K562 (cell line): ENCODE measurements around the gene SSTR5. TPM values are rescaled to one million over a fixed set of nuclear protein-coding genes. Genes with fewer than 3 reads are reported as not detected.

Experiments
- ATAC-seq: fragments of 200-7000 bp; cut with Tn5 transposase; 3 replicates; pipeline ENCODE4 v1.9.1; 2020; ENCODE audit warnings: moderate library complexity
- BruUV-seq: library from RNA; stranded (reverse); fragments of 400-500 nt; replicated peaks from 2 replicates; lab custom pipeline; 2021; lab: Mats Ljungman, UMichigan
- CTCF ChIA-PET: fragments of 300-600 bp; formaldehyde crosslinking; extraction: SDS; loops from one replicate; lab custom pipeline; 2021; ENCODE audit warnings: low intra/inter-chr PET ratio; lab: Yijun Ruan, JAX
- POLR2A ChIA-PET: fragments of 300-600, 350-650 bp; sonication (Branson Sonifier 250); formaldehyde crosslinking; extraction: SDS; loops from one replicate; lab custom pipeline; 2021; ENCODE audit warnings: antibody characterized with exemption, inconsistent platforms; lab: Yijun Ruan, JAX
- DNase-seq, 4 experiments: peaks; one replicate each; pipeline versions ENCODE4 v3.0.0 to v3.0.0-alpha.2; 2011 to 2018; ENCODE audit warnings: low spot score in 3 of 4, mixed read lengths in 3 of 4; ENCODE audit errors: extremely low read depth in 1 of 4
- FAIRE-seq: peaks from 2 replicates; lab custom pipeline; 2011; peaks lifted over from hg19 to GRCh38; lab: Jason Lieb, UNC
- H2AFZ ChIP-seq: 2 replicates; pipeline ENCODE4 v1.6.0; 2011; ENCODE audit warnings: low read depth, low read length, control low read depth, inconsistent platforms
- H3K27ac ChIP-seq: fragments of 200-600 bp; 3 replicates; pipeline ENCODE4 v1.8.0; 2011; ENCODE audit warnings: low read depth, mild to moderate bottlenecking, control low read depth, inconsistent platforms, low read length, moderate library complexity, mixed read lengths; ENCODE audit errors: extremely low read depth
- H3K27me3 ChIP-seq, 2 experiments: fragments of 300-600 bp in 1 of 2; 2 replicates in 1 of 2; 3 replicates in 1 of 2; pipeline versions ENCODE4 v1.6.0 to v1.8.0; 2011; ENCODE audit warnings: inconsistent platforms in 2 of 2, low read length in 2 of 2, mild to moderate bottlenecking in 1 of 2, mixed read lengths in 1 of 2, moderate library complexity in 1 of 2; ENCODE audit not compliant: control insufficient read depth in 2 of 2, insufficient read depth in 2 of 2
- H3K36me3 ChIP-seq: fragments of 300-600 bp; 3 replicates; pipeline ENCODE4 v1.8.0; 2011; ENCODE audit warnings: mild to moderate bottlenecking, low read length, inconsistent platforms; ENCODE audit not compliant: control insufficient read depth, insufficient read depth
- H3K4me1 ChIP-seq, 2 experiments: fragments of 200-600 bp in 1 of 2; replicated peaks in 1 of 2; 2 replicates in 1 of 2; 3 replicates in 1 of 2; pipeline versions ENCODE4 v1.5.1 to v1.8.0; 2011; ENCODE audit warnings: inconsistent platforms in 2 of 2, low read length in 2 of 2, mild to moderate bottlenecking in 1 of 2, mixed read lengths in 1 of 2, moderate library complexity in 1 of 2; ENCODE audit not compliant: control insufficient read depth in 2 of 2, insufficient read depth in 2 of 2
- H3K4me2 ChIP-seq: 2 replicates; pipeline ENCODE4 v1.6.1; 2011; ENCODE audit warnings: low read length, control low read depth, inconsistent platforms, mixed read lengths; ENCODE audit not compliant: insufficient read depth
- H3K4me3 ChIP-seq: fragments of 200-600 bp; sonication (generic), shearing (Covaris generic); 2 replicates; pipeline ENCODE4 v1.5.1; 2016; ENCODE audit warnings: control low read depth, inconsistent platforms
- H3K79me2 ChIP-seq: fragments of 200-600 bp; 3 replicates; pipeline ENCODE4 v1.8.0; 2011; ENCODE audit warnings: low read length, inconsistent platforms; ENCODE audit not compliant: control insufficient read depth, insufficient read depth
- H3K9ac ChIP-seq, 2 experiments: 2 replicates each; pipeline versions ENCODE4 v1.6.0 to v1.6.1; 2011; ENCODE audit warnings: low read depth in 2 of 2, low read length in 2 of 2, control low read depth in 1 of 2, inconsistent platforms in 1 of 2, mild to moderate bottlenecking in 1 of 2, mixed read lengths in 1 of 2; ENCODE audit not compliant: insufficient read depth in 1 of 2
- H3K9me1 ChIP-seq: one replicate; pipeline ENCODE4 v1.6.0; 2011; ENCODE audit warnings: inconsistent platforms, mild to moderate bottlenecking, low read length, moderate library complexity; ENCODE audit not compliant: control insufficient read depth, insufficient read depth
- H3K9me3 ChIP-seq: replicated peaks from 2 replicates; pipeline ENCODE4 v1.5.1; 2011; ENCODE audit warnings: low read depth, low read length, inconsistent platforms; ENCODE audit not compliant: control insufficient read depth, insufficient read depth
- H4K20me1 ChIP-seq: replicated peaks from 2 replicates; pipeline ENCODE4 v1.6.1; 2011; ENCODE audit warnings: low read length, inconsistent platforms, mixed read lengths; ENCODE audit not compliant: control insufficient read depth, insufficient read depth
- DIDO1 ChIP-seq: fragments of 450-650 bp; IDR thresholded peaks from 2 replicates; pipeline ENCODE4 v1.6.1; 2016; ENCODE audit warnings: low read depth, missing biosample characterization, missing genetic modification characterization
- GABPA ChIP-seq: fragments of 200-800 bp; sonication (Bioruptor generic); conservative IDR thresholded peaks from 2 replicates; pipeline ENCODE4 v1.6.1; 2016; ENCODE audit warnings: low read depth, missing genetic modification characterization, missing compliant biosample characterization
- GABPB2 ChIP-seq: fragments of 250-450 bp; sonication (Bioruptor Pico); conservative IDR thresholded peaks from 2 replicates; pipeline ENCODE4 v1.5.1; 2021; ENCODE audit warnings: mild to moderate bottlenecking
- HIVEP1 ChIP-seq: fragments of 250-450 bp; sonication (Bioruptor Pico); IDR thresholded peaks from 2 replicates; pipeline ENCODE4 v1.4.0; 2020; ENCODE audit warnings: mild to moderate bottlenecking
- HLTF ChIP-seq: fragments of 450-650 bp; IDR thresholded peaks from 2 replicates; pipeline ENCODE4 v1.6.1; 2016
- KDM5B ChIP-seq: fragments of 200-600 bp; sonication (generic); IDR thresholded peaks from 2 replicates; pipeline ENCODE4 v1.6.1; 2012; ENCODE audit warnings: low read depth, mild to moderate bottlenecking, moderate library complexity, low read length, control low read depth, inconsistent platforms; ENCODE audit not compliant: insufficient replicate concordance
- NCOA1 ChIP-seq: fragments of 450-650 bp; IDR thresholded peaks from 2 replicates; pipeline ENCODE4 v1.6.1; 2016; ENCODE audit warnings: low read depth
- NRF1 ChIP-seq, 2 experiments: fragments of 450-650 bp; IDR thresholded peaks in 1 of 2; conservative IDR thresholded peaks in 1 of 2; 2 replicates each; pipeline ENCODE4 v1.6.1; 2014; ENCODE audit warnings: mild to moderate bottlenecking in 2 of 2
- PTTG1 ChIP-seq: fragments of 450-650 bp; IDR thresholded peaks from 2 replicates; pipeline ENCODE4 v1.6.1; 2016; ENCODE audit warnings: low read depth, mild to moderate bottlenecking, missing genetic modification characterization, missing compliant biosample characterization
- SRF ChIP-seq, 2 experiments: fragments of 250-450, 450-650 bp in 1 of 2; sonication (Bioruptor Pico) in 1 of 2; sonication (generic) in 1 of 2; formaldehyde crosslinking; IDR thresholded peaks; 2 replicates each; pipeline versions ENCODE4 v1.5.0 to v1.5.1; 2020 to 2022; ENCODE audit warnings: mild to moderate bottlenecking in 1 of 2, missing genetic modification reagents in 1 of 2
- TOE1 ChIP-seq, 2 experiments: fragments of 450-650 bp in 1 of 2; sonication (generic) in 1 of 2; formaldehyde crosslinking in 1 of 2; IDR thresholded peaks; 2 replicates each; pipeline versions ENCODE4 v1.7.1 to v1.8.0; 2016 to 2022; ENCODE audit warnings: borderline replicate concordance in 2 of 2, mild to moderate bottlenecking in 2 of 2, antibody characterized with exemption in 1 of 2, inconsistent platforms in 1 of 2, low read depth in 1 of 2, missing genetic modification reagents in 1 of 2, moderate library complexity in 1 of 2
- U2AF1 ChIP-seq: fragments of 200-400 bp; formaldehyde crosslinking; optimal IDR thresholded peaks from 2 replicates; pipeline ENCODE3; 2017; ENCODE audit warnings: mild to moderate bottlenecking, low read depth, low read length, moderate library complexity
- ZBTB2 ChIP-seq: fragments of 450-650 bp; IDR thresholded peaks from 2 replicates; pipeline ENCODE4 v1.6.1; 2016; ENCODE audit warnings: antibody characterized with exemption
- ZBTB7A ChIP-seq: IDR thresholded peaks from 2 replicates; pipeline ENCODE4 v1.6.1; 2011; ENCODE audit warnings: low read depth, mild to moderate bottlenecking, low read length, moderate library complexity, borderline replicate concordance; ENCODE audit not compliant: control insufficient read depth
- ZNF146 ChIP-seq: IDR thresholded peaks from one replicate; pipeline ENCODE4 v1.6.1; 2018; ENCODE audit warnings: missing compliant biosample characterization; ENCODE audit not compliant: unreplicated experiment
- ZNF263 ChIP-seq: sonication (generic); formaldehyde crosslinking; IDR thresholded peaks from 2 replicates; pipeline ENCODE4 v1.8.0; 2022; ENCODE audit warnings: mild to moderate bottlenecking, missing genetic modification reagents, borderline replicate concordance
- ZNF354B ChIP-seq: fragments of 250-450 bp; sonication (Bioruptor Pico); IDR thresholded peaks from 2 replicates; pipeline ENCODE4 v1.4.0; 2020
- ZNF695 ChIP-seq: fragments of 450-650 bp; formaldehyde crosslinking; IDR thresholded peaks from 2 replicates; pipeline ENCODE4 v1.4.0; 2020; ENCODE audit warnings: mild to moderate bottlenecking, moderate library complexity
- ZNF707 ChIP-seq: fragments of 250-450 bp; sonication (Bioruptor Pico); conservative IDR thresholded peaks from 2 replicates; pipeline ENCODE4 v1.8.0; 2022; ENCODE audit warnings: inconsistent platforms, mild to moderate bottlenecking, moderate library complexity
- WGBS: fragments of 100-300 bp; shearing (Covaris generic); methylation state at CpG from one replicate; pipeline ENCODE4 v1.1.6; 2016; ENCODE audit warnings: low coverage, mixed read lengths; ENCODE audit not compliant: insufficient coverage; ENCODE audit errors: missing lambda C conversion rate; 5-methylcytosine and 5-hydroxymethylcytosine counted together
- in situ Hi-C: fragments of 300-500 bp; cut with MboI; formaldehyde crosslinking; loops from 4 replicates; pipeline ENCODE4 v1.15.0; 2018; ENCODE audit warnings: inconsistent platforms, mixed read lengths
- intact Hi-C: fragments of 100-400 bp; cut with micrococcal nuclease; formaldehyde crosslinking; loops from 2 replicates; pipeline ENCODE4 v1.14.2; 2022
- polyA plus RNA-seq, 8 experiments: library from polyadenylated mRNA; depleted of rRNA in 4 of 8; stranded (reverse) in 5 of 8; unstranded in 3 of 8; fragments of >200 nt; fragmentation: Nextera tagmentation in 2 of 8; fragmentation: Illumina TruSeq in 1 of 8; extraction: Ambion mirVana in 2 of 8; extraction: Trizol in 1 of 8; gene quantifications; 2 replicates each; pipeline versions ENCODE4 v1.2.1 to v1.2.3, GENCODE V29; 2011 to 2014; ENCODE audit warnings: inconsistent platforms in 1 of 8, missing spikeins in 1 of 8
- total RNA-seq, 7 experiments: library from RNA; depleted of rRNA in 6 of 7; stranded (reverse); fragments of >200 nt in 6 of 7; fragmentation: Illumina TruSeq in 2 of 7; extraction: Trizol in 2 of 7; gene quantifications; 2 replicates each; pipeline versions ENCODE4 v1.2.1 to v1.2.3, GENCODE V29; 2011 to 2021; ENCODE audit warnings: low replicate concordance in 1 of 7

The SSTR5 gene
- total and polyA plus RNA-seq, 9 of the 15 experiments (the other 6 are each of a cell fraction or from before 2014, with no cell fraction given): not detected

- TF ChIP-seq GABPA (no peak), KDM5B (no peak), ZNF707 (no peak), GABPB2 (CRISPR knock-in tag) (no peak), ZNF146 (CRISPR knock-in tag) (no peak), HIVEP1 (no peak)
These were observed 48.5 kb downstream of the SSTR5 start (continued) for GRCh38 chr16:1121009-1121408.

- H3K27me3 ChIP-seq: peaks cover 7 to 71% of the 10 kb centered on the region in 2 experiments; a peak in 3 of 5 replicates
- H3K36me3 ChIP-seq: no peaks in the 10 kb centered on the region
- in situ Hi-C loops (no loop called here), intact Hi-C loops (no loop called here)
- no peaks in the 10 kb centered on the region for H3K79me2 ChIP-seq
- no peaks in the 10 kb centered on the region for H3K9me1 ChIP-seq
- H2AFZ ChIP-seq: no peak overlapping the region
- H3K27ac ChIP-seq: no peak overlapping the region
- POLR2A ChIA-PET: interaction anchor here (0.6 kb wide), 1 partner anchor 18 kb away, joined by 3 read pairs; no protein-coding TSS in a partner anchor
- DNase-seq (peak in 3 of 4 experiments; percentile 23 to 34 (median 27)), FAIRE-seq (no peak), ATAC-seq (no peak; the same call in 1 of the 3 replicates)
- no peak overlapping the region for H3K9ac ChIP-seq
- no peaks in the 10 kb centered on the region for H3K9me3 ChIP-seq
- H4K20me1 ChIP-seq: peaks cover 13% of the 10 kb centered on the region
- BruUV-seq: no TSS peak
- H3K4me2 ChIP-seq: no peak overlapping the region
- peaks cover 0 to 83% of the 10 kb centered on the region in 2 experiments; a peak in 2 of 5 replicates for H3K4me1 ChIP-seq
- H3K4me3 ChIP-seq: no peak overlapping the region
- WGBS: 8% methylated on average over 27 of the region's 30 CpGs
- CTCF ChIA-PET: no interaction called here
- TF ChIP-seq U2AF1 (no peak), SRF (CRISPR knock-in tag; IDR thresholded peaks at IDR 0.05) (no peak), ZNF354B (CRISPR knock-in tag) (no peak), ZNF695 (CRISPR knock-in tag) (no peak), DIDO1 (tag) (no peak), NRF1 (conservative IDR thresholded peaks at IDR 0.05 in 1 of 2, IDR thresholded peaks at IDR 0.05 in 1 of 2) (peak in 1 of 2 experiments; percentile 42; a peak in 2 of 4 replicates), HLTF (no peak), ZNF263 (no peak), NCOA1 (no peak), ZBTB7A (0 out of 2 replicates have a peak, but pooled peaks have one; percentile 23), PTTG1 (tag) (no peak), TOE1 (IDR thresholded peaks at IDR 0.05; ENCODE audit: borderline replicate concordance) (no peak), TOE1 (CRISPR knock-in tag; IDR thresholded peaks at IDR 0.05; ENCODE audit: borderline replicate concordance, low read depth) (no peak), ZBTB2 (no peak)
These were observed 49.3 kb downstream of the SSTR5 start for GRCh38 chr16:1121601-1122397.
